Activated CD8-positive, alpha-beta memory T cell treated with anti-CD3 and anti-CD28 coated beads for 48 hours (primary cell): ENCODE results near the gene RYR3.

ENCODE experiments used
- DNase-seq, 3 experiments: peaks; one replicate each; pipeline ENCODE4 v3.0.0-alpha.2; 2020; ENCODE audit warnings: low read depth in 2 of 3, low spot score in 2 of 3

Gene RYR3

DNA sequence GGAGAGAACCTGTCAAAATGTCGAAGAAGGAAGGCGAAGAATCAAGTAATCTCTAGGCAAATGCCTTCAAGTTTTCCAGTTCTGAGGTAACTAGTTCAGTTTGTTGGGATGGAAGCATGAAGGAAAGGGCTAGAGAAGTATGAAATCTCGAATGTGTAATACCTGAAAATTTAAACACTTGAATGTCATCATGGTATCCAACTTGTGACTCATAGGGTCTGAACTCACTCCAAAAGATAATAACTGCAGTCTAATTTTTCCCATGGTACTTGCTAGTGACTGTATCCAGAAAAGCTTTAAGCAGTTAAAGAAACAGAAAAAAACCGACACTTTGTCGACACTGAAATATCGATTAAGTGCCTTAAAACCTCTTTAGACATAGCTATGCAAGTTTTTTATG is 554.6 kb downstream of the RYR3 start:
- no peak for DNase-seq

DNA sequence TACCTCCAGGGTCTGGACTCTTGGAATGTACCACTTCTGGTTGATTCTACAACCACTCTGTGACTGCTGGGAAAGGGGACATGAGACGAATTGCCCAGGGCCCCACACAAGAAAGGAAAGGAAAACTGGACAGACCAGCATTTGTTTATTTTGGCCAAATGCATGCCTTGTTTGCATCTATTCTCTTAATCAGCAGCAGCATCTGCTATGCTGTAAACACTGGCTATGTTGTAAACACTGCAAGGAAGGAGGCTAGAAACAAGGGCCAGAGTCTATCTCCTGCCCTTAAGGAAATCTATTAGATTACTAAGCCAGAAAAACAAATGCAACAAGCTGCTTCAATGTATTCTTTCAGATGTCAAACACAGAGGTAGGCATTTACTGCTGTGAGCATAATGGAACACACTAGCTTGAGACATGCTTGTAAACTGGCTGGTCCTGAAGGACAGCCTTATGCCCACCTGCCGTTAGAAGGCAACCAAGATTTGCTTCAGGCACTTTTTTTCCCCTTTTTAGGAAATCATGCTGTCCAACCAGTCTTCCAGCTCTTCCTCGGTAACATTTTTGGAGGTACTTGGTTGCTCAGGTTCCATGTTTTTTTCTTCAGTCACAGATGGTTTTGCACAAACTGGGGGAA is 555.5 kb downstream of the RYR3 start:
- DNase-seq: no peak

DNA sequence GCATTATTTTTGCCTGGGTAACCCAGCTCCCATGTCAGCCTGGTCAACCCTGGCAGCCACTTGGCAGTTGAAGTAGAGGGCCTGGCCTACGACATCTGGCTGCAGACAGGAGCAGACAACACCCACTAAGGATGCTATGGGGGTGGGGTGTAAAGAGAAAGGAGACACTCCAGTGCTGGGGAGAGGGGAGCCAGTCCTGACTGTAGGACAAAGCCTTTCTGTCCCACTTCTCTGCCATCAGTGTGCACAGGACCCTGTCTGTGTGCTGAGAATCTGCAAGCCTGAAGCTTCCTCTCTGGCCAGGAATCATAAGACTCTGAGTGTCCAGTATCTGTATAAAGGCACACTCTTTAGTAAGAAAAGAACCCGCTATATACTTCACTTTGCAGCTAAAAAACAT is 561.2 kb downstream of the RYR3 start:
- no peak for DNase-seq

DNA sequence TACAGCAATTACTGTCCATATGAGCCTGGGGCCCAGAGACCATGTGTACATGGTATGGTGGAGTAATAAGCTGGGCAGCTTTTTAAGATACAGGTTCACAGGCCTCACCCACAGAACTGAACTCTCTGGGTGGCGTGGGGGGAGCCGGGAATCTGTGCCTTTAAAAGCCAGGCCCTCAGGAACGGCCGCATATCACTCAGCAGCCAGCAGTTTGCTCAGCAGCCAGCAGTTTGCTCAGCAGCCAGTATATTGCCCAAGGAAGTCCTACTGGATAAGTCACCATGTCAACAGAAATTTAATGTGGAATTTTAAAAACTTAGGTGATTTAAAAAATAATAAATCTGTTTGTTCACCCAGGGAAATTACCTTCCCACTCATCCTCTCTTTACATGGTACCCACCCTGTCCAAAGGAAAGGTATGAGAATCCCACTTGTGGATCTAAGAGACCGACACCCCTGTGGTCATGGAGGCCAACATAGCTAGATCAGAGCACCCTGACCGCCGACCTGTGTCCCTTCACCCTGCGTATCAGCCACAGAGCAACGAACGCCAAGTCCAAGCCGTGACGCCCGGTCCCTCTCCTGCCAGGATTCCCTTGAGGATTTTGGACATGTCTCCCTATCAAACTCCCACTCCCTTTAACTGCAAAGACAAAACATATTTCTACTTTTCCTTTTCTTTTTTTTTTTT is 561.8 kb downstream of the RYR3 start:
- no peak for DNase-seq

DNA sequence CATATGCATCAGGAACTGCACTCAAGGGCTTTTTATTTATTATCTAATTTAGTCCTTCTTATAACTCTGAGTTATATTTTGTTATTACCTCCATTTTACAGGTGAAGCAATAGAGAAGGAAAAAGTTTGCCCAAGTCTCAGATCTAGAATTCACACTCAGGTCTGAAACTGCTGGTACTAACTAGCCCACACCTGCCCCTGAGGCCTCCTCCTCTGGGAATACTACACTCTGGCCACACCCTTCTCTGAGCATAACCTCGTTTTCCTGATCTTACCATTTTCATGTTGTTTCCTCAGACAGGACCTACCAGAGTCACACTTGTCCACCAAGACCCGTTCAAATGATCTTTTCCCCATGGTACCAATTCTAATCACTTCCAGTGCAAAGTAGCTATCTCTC is 563.4 kb downstream of the RYR3 start:
- DNase-seq: no peak

DNA sequence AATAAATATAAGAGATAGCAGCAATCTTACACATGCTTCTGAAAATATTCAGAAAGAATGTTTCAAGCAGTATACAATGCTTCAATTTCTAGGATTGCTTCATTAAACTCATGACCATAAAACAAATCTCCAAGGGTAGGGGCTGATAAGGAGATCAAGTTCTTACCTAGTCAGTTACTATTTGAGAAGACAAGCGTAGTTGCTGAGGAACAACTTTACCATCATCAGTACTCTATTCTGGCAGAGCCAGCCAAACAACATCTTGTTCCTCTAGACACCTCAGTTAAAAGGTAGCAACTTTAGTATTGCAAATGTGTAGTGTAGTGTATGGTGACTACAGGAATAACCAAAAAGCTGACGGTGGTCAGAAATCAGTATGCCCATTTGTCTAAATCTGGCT is 572.2 kb downstream of the RYR3 start:
- no peak for DNase-seq

DNA sequence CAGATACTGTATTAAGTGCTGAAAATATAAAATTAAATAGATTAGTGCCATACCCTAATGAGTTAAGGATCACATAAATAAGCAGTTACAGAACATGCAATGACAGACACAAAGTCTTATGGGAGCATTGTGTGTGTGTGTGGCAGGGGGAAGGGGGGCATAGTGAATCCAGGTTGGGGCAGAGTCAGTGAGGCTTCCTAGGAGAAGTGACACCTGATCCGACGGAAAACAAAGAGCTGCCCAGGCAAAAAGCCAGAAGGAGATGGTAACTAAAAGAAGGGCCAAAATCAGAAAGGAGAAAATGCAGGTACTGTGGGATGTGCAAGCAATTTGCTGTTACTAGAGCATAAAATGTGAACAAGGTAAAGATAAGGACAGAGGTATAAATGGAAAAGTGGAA is 577.4 kb downstream of the RYR3 start:
- DNase-seq: no peak

DNA sequence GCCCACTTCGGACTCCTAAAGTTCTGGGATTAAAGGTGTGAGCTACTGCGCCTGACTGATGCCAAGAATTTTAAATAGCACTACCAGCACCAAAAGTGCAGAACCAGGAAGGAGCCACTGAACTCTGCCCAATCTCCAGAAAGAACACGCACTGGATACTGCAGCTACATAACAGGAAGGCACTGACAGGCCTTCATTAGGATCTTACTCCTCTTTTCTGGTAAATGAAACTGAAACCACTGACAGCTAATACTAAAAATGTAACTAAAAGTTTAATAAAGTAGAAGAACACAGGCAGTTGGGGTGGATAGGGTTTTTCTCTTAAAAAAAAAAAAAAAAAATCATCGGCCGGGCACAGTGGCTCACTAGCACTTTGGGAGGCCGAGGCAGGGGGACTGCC is 583.4 kb downstream of the RYR3 start:
- DNase-seq: no peak

DNA sequence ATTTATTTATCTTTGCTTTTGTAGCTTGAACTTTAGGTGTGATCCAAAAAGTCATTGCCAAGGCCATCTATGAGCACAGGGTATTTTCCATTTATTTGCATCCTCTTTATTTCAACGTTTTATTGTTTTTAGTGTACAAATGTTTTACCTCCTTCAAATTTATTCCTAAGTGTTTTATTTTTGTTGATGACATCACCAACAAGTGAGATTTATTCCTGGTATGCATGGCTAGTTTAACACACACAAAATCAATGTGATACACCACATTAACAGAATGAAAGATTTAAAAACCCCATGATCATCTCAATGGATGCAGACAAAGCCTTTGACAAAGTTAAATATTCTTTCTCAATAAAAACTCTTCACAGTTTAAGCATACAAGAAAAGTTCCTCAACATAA is 591.3 kb downstream of the RYR3 start:
- no peak for DNase-seq

DNA sequence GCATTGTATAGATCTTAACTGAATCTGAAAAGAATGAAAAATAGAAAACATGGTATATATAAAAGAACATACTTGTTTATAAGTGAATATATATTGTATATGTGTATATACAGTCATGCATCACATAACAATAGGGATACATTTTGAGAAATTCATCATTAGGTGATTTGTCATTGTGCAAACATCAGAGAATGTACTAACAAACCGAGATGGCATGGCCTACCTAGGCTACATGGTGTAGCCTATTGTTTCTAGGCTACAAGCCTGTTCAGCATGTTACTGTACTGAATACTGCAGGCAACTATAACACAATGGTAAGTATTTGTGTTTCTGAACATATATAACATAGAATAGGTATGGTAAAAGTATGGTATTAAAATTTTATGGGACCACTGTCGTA is 592.9 kb downstream of the RYR3 start:
- no peak for DNase-seq

DNA sequence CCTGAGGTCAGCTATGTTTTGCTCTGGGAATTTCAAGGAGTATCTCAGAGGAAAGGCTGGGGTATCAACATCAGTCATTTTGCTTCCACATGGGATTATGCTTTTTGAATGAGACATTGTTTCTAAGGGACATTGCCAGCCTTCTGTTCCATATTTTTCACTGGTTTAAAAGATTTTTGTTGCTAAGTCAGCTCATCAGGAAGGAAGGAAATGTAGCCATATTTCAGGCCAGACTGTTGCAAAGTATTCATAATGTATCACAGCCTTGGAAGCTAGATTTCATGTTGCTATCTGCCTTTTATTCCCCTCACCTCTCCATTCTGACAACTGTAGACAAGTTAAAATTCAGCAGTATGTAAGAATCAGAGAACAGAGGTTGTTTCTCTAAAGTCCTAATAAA is 596.6 kb downstream of the RYR3 start:
- no peak for DNase-seq

DNA sequence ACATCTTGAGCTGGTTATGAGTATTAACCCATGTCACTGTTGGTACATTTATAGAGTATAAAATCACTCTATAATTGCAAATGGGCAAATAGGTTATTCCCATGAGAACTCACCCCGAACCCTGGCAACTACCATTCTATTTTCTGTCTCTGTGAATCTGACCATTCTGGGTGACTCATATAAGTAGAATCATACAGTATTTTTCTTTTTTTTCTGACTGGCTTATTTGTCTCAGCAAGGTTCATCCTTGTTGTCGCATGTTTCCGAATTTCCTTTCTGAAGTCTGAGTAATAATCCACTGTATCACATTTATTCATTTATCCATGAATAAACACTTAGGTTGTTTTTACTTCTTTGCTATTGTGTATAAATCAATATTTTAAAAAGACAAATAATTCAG is 597.6 kb downstream of the RYR3 start:
- DNase-seq: no peak

DNA sequence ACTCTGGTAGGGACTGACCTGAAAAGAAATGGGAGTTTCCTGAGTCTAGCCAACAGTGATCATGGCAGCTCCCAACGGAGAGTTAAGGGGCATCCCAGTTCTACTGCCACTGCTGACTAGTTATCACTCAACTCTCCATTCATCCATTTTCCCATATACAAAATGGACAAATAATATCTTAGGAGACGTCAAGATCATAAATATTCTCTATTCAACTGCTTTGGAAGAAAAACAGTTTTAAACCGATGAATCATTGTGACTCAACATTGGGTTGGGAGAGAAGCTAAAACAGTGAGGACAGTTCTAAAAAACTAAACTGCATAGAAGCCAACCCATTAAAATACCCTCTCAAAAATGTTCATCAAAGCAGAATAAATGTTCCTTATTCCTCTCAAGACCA is 600.0 kb downstream of the RYR3 start:
- no peak for DNase-seq

DNA sequence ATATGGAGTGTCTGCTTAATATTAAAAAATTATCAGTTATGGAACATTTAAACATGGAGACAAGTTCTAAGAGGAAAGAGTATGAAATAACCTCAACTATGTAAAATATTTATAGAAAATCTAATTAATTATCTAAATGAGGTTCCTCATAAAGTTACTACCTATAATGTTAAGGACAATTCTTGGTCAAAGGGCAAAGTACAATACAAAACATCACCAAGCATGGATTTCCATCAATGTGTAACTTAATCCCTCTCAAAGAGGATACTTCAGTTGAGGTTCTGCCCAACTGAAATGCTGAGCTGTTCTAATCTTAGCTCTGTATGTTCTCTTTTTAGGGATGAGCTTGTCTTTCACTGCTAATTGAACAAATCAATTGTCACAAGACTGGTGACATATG is 601.6 kb downstream of the RYR3 start:
- no peak for DNase-seq

DNA sequence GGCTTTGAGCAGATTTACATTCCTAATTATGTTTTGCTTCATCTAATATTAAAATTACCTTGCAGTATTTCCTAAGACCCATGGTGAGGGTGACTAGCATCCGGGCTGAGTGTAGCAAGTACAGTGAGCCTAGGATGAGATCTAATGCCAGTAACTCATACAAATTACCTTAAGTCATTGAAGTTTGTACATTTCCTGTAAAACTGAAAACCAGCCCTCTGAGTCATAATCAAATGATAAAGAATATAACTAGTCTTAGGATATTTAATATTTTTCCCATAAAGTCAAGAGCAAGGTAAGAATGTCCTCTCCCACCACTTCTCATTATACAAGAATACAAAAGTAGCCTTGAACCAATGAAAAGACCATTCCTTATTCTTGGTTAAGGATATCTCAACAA is 602.7 kb downstream of the RYR3 start:
- no peak for DNase-seq
